WTC11 (cell line): ENCODE measurements around the gene MYO15A.

Experiments used
- CTCF ChIP-seq: fragments of 200-600 bp; IDR thresholded peaks from 2 replicates; pipeline ENCODE4 v1.8.0; 2022; ENCODE audit warnings: antibody characterized with exemption
- IRF2 ChIP-seq: sonication (generic); formaldehyde crosslinking; IDR thresholded peaks from 2 replicates; pipeline ENCODE4 v1.8.0; 2022; ENCODE audit warnings: low read depth, missing genetic modification reagents, borderline replicate concordance
- NFE2L1 ChIP-seq: sonication (generic); formaldehyde crosslinking; IDR thresholded peaks from 2 replicates; pipeline ENCODE4 v1.8.1; 2023; ENCODE audit warnings: missing genetic modification reagents
- TEAD4 ChIP-seq: sonication (generic); formaldehyde crosslinking; IDR thresholded peaks from 2 replicates; pipeline ENCODE4 v1.8.0; 2022; ENCODE audit warnings: mild to moderate bottlenecking, missing genetic modification reagents

- TF ChIP-seq NFE2L1 = no peak
- no peak for TF ChIP-seq TEAD4 (CRISPR knock-in tag)
- no peak for TF ChIP-seq IRF2 (CRISPR knock-in tag)
- no peak for TF ChIP-seq CTCF
Observed at GRCh38 chr17:18195246-18195645, 86.7 kb downstream of the MYO15A start.
